Gastrocnemius medialis (tissue), 4 donors: ENCODE data around the gene FOXJ1. TPM values are rescaled to one million over a fixed set of nuclear protein-coding genes. Genes with fewer than 3 reads are reported as not detected.

Source experiments
- ATAC-seq, 2 donors: fragments of 150-250 bp; one replicate each; pipeline ENCODE4 v1.9.1; 2016
- DNase-seq, 2 donors: peaks; one replicate each; pipeline ENCODE4 v3.0.0-alpha.2; 2019
- H3K27ac ChIP-seq, 4 donors: fragments of 200-600 bp; sonication (generic); 1 replicate in 1 of 4; 2 replicates in 3 of 4; pipeline ENCODE4 v1.5.1; 2016 to 2018; ENCODE audit warnings: mild to moderate bottlenecking in 2 of 4, moderate library complexity in 1 of 4
- H3K27me3 ChIP-seq, 3 donors: fragments of 200-600 bp; sonication (generic) in 2 of 3; 1 replicate in 1 of 3; 2 replicates in 2 of 3; pipeline versions ENCODE4 v1.5.1 to v1.6.0; 2016 to 2019; ENCODE audit warnings: mild to moderate bottlenecking in 1 of 3, moderate library complexity in 1 of 3
- H3K36me3 ChIP-seq, 2 donors: fragments of 200-600 bp; sonication (generic) in 1 of 2; one replicate each; pipeline ENCODE4 v1.5.1; 2017 to 2018
- H3K4me1 ChIP-seq, 2 donors: fragments of 200-600 bp; sonication (generic) in 1 of 2; one replicate each; pipeline ENCODE4 v1.5.1; 2016 to 2017; ENCODE audit warnings: mild to moderate bottlenecking in 2 of 2
- H3K4me3 ChIP-seq, 4 donors: fragments of 200-600 bp; sonication (generic) in 3 of 4; 1 replicate in 1 of 4; 2 replicates in 3 of 4; pipeline ENCODE4 v1.5.1; 2016 to 2019; ENCODE audit warnings: mild to moderate bottlenecking in 2 of 4
- H3K9me3 ChIP-seq, 3 donors: fragments of 200-600 bp; sonication (generic) in 2 of 3; 1 replicate in 1 of 3; 2 replicates in 2 of 3; pipeline ENCODE4 v1.5.1; 2016 to 2019
- POLR2A ChIP-seq, 2 donors: fragments of 450-650 bp; IDR thresholded peaks; one replicate each; pipeline ENCODE4 v1.6.1; 2017; ENCODE audit warnings: antibody characterized with exemption in 2 of 2, mild to moderate bottlenecking in 2 of 2, moderate library complexity in 2 of 2
- in situ Hi-C, 4 donors: fragments of 200-750 bp; cut with MboI; loops; one replicate each; pipeline versions ENCODE4 v1.15.0 to v1.8.0; 2017; ENCODE audit warnings: low sequenced_read_pairs in 4 of 4
- intact Hi-C: fragments of 100-400 bp; cut with DNase I; formaldehyde crosslinking; loops from one replicate; pipeline ENCODE4 v1.15.1; 2023; ENCODE audit warnings: low total_unique reads
- total RNA-seq, 4 donors: library from RNA; depleted of rRNA; stranded (reverse); fragments of >200 nt; gene quantifications; one replicate each; pipeline versions ENCODE4 v1.1.0 to v1.2.3, GENCODE V29; 2016
- TF ChIP-seq, protein P1 (sequence below), 5 experiments: fragments of 450-650 bp in 3 of 5; fragments of 200-600 bp in 2 of 5; sonication (generic) in 2 of 5; IDR thresholded peaks in 4 of 5; conservative IDR thresholded peaks in 1 of 5; 1 replicate in 4 of 5; 2 replicates in 1 of 5; pipeline ENCODE4 v1.5.1; 2016 to 2019; ENCODE audit warnings: antibody characterized with exemption in 5 of 5, mild to moderate bottlenecking in 3 of 5, moderate library complexity in 3 of 5

Gene FOXJ1
- total RNA-seq, 4 donors from 2014 or later, result 0.16 to 0.62 TPM; not detected in 2

DNA sequence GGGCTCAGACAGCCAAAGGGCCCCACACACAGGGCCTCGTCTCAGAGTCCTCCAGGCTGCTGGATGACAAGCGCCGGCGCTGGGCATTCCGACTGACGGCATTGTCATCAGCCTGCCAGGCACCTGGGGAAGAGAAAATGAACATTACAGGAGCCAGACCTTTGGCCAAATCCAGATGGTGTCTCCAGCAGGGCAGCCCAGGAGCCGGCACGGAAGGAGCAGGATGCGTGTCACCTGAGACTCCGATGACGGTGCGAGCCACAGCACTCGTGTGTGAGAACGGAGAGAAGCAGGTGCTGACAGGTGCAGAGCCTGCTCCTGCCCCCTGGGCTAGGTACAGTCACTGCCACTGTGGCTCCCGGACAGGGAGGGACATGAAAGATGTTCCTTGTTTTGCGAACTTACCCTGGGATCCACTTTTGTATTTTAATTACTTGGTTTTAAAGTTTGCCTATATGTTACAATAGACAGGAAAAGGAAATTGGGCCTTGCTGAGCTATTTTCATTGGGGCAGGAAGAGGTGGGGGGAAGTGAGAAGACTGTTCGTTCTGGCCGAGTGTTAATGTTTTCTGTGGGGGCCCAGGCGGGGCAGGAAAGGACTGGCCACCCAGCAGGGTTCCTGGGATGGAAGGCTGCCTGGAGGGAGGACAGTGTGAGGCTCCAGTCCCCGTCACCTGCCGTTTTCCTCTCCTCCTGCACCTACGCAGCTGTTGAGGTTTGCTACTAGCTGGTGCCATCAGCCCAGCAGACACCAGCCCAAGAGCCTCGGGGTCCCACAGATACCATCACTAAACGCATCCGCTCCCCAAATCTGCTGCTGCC is 4.4 kb upstream of the FOXJ1 start:
- ATAC-seq, result no peak
- peaks cover 6% of the 10 kb centered on the region in 3 donors for H3K27me3 ChIP-seq
- TF ChIP-seq POLR2A (IDR thresholded peaks at IDR 0.05), result no peak
- TF ChIP-seq, protein P1, sequence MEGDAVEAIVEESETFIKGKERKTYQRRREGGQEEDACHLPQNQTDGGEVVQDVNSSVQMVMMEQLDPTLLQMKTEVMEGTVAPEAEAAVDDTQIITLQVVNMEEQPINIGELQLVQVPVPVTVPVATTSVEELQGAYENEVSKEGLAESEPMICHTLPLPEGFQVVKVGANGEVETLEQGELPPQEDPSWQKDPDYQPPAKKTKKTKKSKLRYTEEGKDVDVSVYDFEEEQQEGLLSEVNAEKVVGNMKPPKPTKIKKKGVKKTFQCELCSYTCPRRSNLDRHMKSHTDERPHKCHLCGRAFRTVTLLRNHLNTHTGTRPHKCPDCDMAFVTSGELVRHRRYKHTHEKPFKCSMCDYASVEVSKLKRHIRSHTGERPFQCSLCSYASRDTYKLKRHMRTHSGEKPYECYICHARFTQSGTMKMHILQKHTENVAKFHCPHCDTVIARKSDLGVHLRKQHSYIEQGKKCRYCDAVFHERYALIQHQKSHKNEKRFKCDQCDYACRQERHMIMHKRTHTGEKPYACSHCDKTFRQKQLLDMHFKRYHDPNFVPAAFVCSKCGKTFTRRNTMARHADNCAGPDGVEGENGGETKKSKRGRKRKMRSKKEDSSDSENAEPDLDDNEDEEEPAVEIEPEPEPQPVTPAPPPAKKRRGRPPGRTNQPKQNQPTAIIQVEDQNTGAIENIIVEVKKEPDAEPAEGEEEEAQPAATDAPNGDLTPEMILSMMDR (IDR thresholded peaks at IDR 0.05 in 4 of 5, conservative IDR thresholded peaks at IDR 0.05 in 1 of 5), result no peak
- in situ Hi-C loops, result no loop called here
- no peaks in the 10 kb centered on the region for H3K9me3 ChIP-seq
- peaks cover 16 to 19% of the 10 kb centered on the region in 2 donors for H3K4me1 ChIP-seq
- intact Hi-C loops, result no loop called here
- H3K36me3 ChIP-seq, result peaks cover 0 to 14% of the 10 kb centered on the region in 2 donors
- H3K4me3 ChIP-seq, result no peak overlapping the region
- H3K27ac ChIP-seq, result peak overlapping the region in 2 of 4 donors; percentile 8 to 33
- DNase-seq, result no peak

DNA sequence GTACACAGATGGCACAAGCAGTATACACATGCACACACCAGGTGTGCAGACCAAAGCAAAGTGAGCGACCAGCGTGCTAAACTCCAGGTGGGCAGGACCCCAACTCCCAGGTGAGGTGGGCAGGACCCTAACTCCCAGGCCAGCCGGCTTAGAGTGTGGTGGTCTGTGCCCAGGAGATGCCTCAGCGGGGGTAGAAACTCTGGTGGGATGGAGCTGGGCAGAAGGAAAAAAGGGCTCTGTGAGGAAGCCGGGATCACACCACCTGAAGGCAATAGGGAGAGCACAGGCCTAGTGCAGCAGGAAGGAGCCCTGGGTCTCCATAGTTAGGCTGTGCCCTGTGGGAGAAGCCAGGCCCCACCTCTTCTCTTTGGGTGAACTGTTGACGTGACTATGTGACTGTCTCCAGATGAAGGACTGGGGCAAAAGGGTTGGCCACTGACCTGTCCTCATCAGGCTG is 1.6 kb upstream of the FOXJ1 start:
- Histone ChIP-seq H3K4me3 (no peak overlapping the region), H3K4me1 (peaks cover 23 to 28% of the 10 kb centered on the region in 2 donors)
- in situ Hi-C loops, result no loop called here

DNA sequence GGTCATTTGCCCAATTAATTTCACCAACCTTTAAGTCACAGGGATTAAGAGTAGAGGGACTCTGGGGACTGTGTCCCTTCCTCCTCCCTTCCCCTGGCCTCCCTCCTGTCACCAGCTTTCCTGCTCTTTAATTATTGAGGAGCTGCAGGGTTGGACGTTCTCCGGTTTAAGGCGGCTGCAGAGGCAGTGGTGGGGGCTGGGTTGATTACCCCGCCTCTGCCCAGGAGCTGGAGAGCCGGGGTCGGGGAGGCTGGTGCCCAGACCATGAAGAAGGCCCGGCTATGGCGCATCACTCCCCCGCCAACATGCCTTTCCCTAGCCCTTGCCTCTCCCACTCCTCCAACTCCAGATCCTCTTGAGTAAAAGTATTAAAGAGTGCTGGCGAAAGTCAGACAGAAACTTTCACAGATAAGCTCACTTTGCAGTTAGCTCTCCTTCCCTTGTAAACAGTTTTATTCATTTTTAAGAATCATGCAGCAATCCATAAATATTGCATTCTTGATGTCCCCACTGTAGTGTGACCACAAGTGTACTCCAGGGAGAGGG is 1.1 kb upstream of the FOXJ1 start:
- TF ChIP-seq POLR2A (IDR thresholded peaks at IDR 0.05), result no peak
- Histone ChIP-seq H3K36me3 (peaks cover 0 to 14% of the 10 kb centered on the region in 2 donors), H3K4me1 (peaks cover 23 to 28% of the 10 kb centered on the region in 2 donors), H3K9me3 (no peaks in the 10 kb centered on the region), H3K4me3 (no peak overlapping the region), H3K27me3 (peaks cover 39% of the 10 kb centered on the region in 3 donors), H3K27ac (peak overlapping the region in 1 of 4 donors; percentile 3)
- in situ Hi-C loops, result no loop called here
- intact Hi-C loops, result loop anchor here (5.0 kb wide), 1 partner anchor 135 kb away; no protein-coding TSS in a partner anchor
- ATAC-seq (no peak), DNase-seq (no peak)

More for the DNA sequence above, 1.6 kb upstream of the FOXJ1 start:
- H3K27ac ChIP-seq, result no peak overlapping the region
- peaks cover 0 to 14% of the 10 kb centered on the region in 2 donors for H3K36me3 ChIP-seq
- ATAC-seq (no peak), DNase-seq (no peak)
- H3K9me3 ChIP-seq, result no peaks in the 10 kb centered on the region
- intact Hi-C loops, result loop anchor here (5.0 kb wide), 1 partner anchor 135 kb away; no protein-coding TSS in a partner anchor
- H3K27me3 ChIP-seq, result peaks cover 34 to 35% (median 34%) of the 10 kb centered on the region in 3 donors
- TF ChIP-seq, protein P1 (IDR thresholded peaks at IDR 0.05 in 4 of 5, conservative IDR thresholded peaks at IDR 0.05 in 1 of 5), result no peak
- TF ChIP-seq POLR2A (IDR thresholded peaks at IDR 0.05), result no peak

DNA sequence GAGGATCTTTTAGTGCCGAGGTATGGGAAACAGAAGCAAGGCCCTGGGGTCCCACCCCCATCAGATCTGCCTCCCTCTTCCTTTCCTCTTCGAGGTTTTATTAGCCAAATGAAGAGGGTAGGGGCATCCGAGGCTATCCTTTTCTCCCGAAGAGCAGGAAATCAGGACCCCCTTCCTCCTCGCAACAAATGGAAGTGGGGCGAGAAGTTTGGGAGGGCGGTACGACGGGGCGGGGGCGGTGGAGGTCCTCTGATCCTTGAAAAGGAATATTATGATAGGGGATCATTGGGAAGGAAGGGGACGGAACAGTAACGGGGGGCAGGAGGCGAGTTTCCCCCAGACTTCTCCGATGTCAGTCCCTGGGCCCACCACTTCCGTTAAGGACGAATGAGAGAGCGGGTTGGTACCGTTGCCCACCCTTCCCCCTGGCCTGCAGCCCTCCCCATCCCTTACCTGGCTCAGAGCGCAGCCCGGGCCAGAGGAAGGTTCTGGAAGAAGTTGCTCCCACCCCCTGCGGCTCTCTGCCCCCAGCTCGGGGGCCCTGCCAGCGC is 309 bp downstream of the FOXJ1 start:
- DNase-seq (no peak), ATAC-seq (peak in 1 of 2 donors; percentile 4)
- intact Hi-C loops (loop anchor here (5.0 kb wide), 1 partner anchor 137 kb away; no protein-coding TSS in a partner anchor), in situ Hi-C loops (no loop called here)
- Histone ChIP-seq H3K27me3 (peaks cover 47 to 48% (median 47%) of the 10 kb centered on the region in 3 donors), H3K4me1 (peaks cover 23 to 28% of the 10 kb centered on the region in 2 donors), H3K4me3 (peak overlapping the region; percentile 50 to 68 (median 58)), H3K27ac (no peak overlapping the region), H3K36me3 (peaks cover 0 to 14% of the 10 kb centered on the region in 2 donors), H3K9me3 (no peaks in the 10 kb centered on the region)
- TF ChIP-seq, protein P1 (IDR thresholded peaks at IDR 0.05 in 4 of 5, conservative IDR thresholded peaks at IDR 0.05 in 1 of 5), result no peak
